Measurements from ENCODE around the gene CAND1. TPM values are rescaled to one million over a fixed set of nuclear protein-coding genes. Genes with fewer than 3 reads are reported as not detected.

Gene CAND1
- total RNA-seq, 1 donor from 2014 or later: 166 TPM

DNA sequence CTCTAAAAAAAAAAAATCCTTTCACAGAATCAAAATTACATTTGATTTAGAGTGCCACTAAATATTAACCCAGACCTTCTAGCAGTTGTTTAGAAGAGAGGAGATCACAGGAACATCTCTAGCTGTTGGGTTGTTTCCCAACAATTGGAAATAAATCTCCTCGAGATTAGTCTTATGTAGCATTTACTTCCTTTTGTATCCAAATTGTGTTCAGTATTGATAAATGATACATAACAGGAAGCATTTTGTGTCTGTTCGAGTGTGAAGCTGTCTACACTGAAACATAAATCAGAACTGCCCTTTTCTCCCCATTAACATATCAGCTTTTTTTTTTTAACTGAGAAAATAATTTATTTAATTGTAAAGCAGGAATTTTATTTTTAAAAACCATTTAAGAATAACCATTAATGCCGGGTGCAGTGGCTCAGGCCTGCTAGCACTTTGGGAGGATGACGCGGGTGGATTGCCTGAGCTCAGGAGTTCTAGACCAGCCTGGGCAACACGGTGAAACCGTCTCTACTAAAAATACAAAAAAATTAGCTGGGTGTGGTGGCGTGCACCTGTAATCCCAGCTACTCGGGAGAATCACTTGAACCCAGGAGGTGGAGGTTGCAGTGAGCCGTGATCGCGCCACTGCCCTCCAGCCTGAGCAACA, 14.7 kb upstream of the CAND1 start:
- H3K27me3 Mint-ChIP-seq (ENCODE audit: low read depth): peaks cover 2% of the 10 kb centered on the region
- H3K4me1 Mint-ChIP-seq (ENCODE audit: low read depth): no peaks in the 10 kb centered on the region
- H3K4me3 Mint-ChIP-seq (ENCODE audit: unreplicated experiment): no peak overlapping the region
- DNase-seq (ENCODE audit: low spot score): no peak
- no peak for TF ChIP-seq CTCF (IDR thresholded peaks at IDR 0.05)
- H3K36me3 Mint-ChIP-seq (ENCODE audit: low read depth): no peaks in the 10 kb centered on the region
- no peaks in the 10 kb centered on the region for H3K9me3 Mint-ChIP-seq (ENCODE audit: low read depth)
- no peak overlapping the region for H3K27ac Mint-ChIP-seq (ENCODE audit: unreplicated experiment)

DNA sequence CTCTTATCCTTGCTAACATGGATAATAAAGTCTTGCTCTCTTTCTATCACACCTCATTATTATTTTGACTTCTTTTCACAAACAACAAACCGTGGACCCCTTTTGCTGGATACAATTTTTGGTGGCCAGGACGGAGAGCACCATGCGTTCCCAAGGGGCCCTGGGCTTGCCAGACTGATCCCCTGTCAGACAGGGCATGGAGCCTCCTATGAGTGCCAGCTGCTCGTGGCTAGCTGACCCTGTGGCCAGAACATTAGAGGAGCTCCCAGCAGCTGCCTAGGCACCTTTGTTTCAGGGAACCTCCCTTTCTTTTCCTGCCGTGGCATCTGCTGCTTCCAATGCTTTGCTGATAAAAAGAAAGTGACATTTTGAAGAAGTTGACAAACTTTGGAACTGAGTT, 12.5 kb upstream of the CAND1 start:
- no peak for TF ChIP-seq CTCF (IDR thresholded peaks at IDR 0.05)
- H3K4me3 Mint-ChIP-seq (ENCODE audit: unreplicated experiment): no peak overlapping the region
- H3K4me1 Mint-ChIP-seq (ENCODE audit: low read depth): no peaks in the 10 kb centered on the region
- no peaks in the 10 kb centered on the region for H3K27me3 Mint-ChIP-seq (ENCODE audit: low read depth)
- H3K27ac Mint-ChIP-seq (ENCODE audit: unreplicated experiment): no peak overlapping the region
- H3K36me3 Mint-ChIP-seq (ENCODE audit: low read depth): no peaks in the 10 kb centered on the region
- no peaks in the 10 kb centered on the region for H3K9me3 Mint-ChIP-seq (ENCODE audit: low read depth)
- no peak for DNase-seq (ENCODE audit: low spot score)

GRCh38 chr12:67263471-67263870, 5.7 kb upstream of the CAND1 start:
- no peak overlapping the region for H3K4me3 Mint-ChIP-seq (ENCODE audit: unreplicated experiment)
- no peak for DNase-seq (ENCODE audit: low spot score)
- H3K4me1 Mint-ChIP-seq (ENCODE audit: low read depth): peaks cover 9% of the 10 kb centered on the region
- TF ChIP-seq CTCF (IDR thresholded peaks at IDR 0.05): no peak
- H3K27ac Mint-ChIP-seq (ENCODE audit: unreplicated experiment): no peak overlapping the region
- H3K9me3 Mint-ChIP-seq (ENCODE audit: low read depth): peaks cover 6% of the 10 kb centered on the region
- H3K36me3 Mint-ChIP-seq (ENCODE audit: low read depth): peaks cover 2% of the 10 kb centered on the region
- no peaks in the 10 kb centered on the region for H3K27me3 Mint-ChIP-seq (ENCODE audit: low read depth)

DNA sequence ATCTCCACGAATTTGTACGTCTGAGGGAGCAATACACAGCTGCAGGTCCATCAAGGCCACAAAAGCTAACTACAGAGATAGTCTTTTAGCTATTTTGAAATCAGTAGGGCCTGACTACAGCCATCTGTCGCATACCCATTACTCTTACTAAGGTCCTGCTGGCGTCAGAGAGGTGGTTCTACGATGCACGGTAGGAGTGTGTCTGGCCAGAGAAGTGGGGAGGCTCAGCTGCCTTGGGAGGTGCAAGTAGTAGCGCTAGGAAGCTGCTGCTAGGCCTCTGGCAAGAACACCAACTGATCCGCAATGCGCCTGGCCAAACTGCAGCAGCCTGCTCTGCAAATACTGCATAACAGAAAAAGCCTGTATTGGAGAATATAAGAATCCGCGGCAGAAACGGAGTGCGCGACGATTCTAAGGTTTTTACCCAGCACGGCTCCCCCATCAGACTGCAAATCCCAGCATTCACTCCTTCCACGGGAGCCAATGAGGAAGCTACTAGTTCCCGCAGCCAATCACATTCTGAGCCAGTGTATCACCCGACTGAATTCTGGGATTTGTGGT, 743 bp upstream of the CAND1 start:
- no peaks in the 10 kb centered on the region for H3K27me3 Mint-ChIP-seq (ENCODE audit: low read depth)
- peaks cover 6% of the 10 kb centered on the region for H3K9me3 Mint-ChIP-seq (ENCODE audit: low read depth)
- no peak for TF ChIP-seq CTCF (IDR thresholded peaks at IDR 0.05)
- DNase-seq (ENCODE audit: low spot score): no peak
- peaks cover 36% of the 10 kb centered on the region for H3K4me1 Mint-ChIP-seq (ENCODE audit: low read depth)
- H3K36me3 Mint-ChIP-seq (ENCODE audit: low read depth): peaks cover 2% of the 10 kb centered on the region
- H3K4me3 Mint-ChIP-seq (ENCODE audit: unreplicated experiment): peak overlapping the region; percentile 85
- H3K27ac Mint-ChIP-seq (ENCODE audit: unreplicated experiment): peak overlapping the region; percentile 100

DNA sequence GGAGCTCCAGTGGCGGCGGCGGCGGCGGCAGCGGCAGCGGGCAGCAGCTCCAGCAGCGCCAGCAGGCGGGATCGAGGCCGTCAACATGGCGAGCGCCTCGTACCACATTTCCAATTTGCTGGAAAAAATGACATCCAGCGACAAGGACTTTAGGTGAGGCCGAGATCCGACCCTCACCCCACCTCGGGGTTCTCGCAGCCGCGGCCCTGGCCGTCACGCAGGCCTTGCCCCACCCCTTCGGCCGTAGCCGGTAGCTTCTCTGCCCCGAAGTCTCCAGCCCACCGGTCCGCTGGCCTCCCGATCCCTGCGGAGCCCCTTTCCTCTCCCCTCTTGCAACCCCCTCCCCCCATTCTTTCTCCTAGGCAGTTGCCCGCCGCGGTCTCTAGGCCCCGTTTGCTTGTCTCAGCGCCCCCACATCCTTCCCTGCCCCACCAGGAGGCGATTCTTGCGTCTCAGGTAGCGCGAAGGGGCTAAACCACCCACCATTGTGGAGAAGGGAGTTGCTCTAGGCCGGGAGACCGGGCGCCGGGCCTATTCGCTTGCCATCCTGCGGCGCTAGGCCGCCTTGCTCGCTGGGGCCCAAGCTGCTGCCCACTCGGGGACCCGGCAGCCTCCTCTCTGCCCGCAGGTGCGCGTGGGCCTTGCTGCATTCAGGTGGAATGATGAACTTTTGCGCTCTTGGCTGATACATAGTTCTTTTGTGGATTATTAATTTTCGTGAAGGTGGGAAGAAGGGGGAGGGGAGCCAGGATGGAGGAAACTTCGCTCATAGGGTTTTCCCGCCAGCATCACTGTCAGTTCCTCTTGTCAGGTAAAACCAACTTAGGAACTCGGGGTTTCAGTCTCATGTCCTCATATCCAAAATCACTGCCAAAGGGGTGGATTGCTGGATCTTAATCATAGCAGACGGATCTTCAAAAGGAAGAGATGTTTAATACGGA, 745 bp downstream of the CAND1 start:
- peak overlapping the region; percentile 100 for H3K27ac Mint-ChIP-seq (ENCODE audit: unreplicated experiment)
- peak; percentile 46 for TF ChIP-seq CTCF (IDR thresholded peaks at IDR 0.05)
- DNase-seq (ENCODE audit: low spot score): no peak
- peaks cover 46% of the 10 kb centered on the region for H3K4me1 Mint-ChIP-seq (ENCODE audit: low read depth)
- H3K9me3 Mint-ChIP-seq (ENCODE audit: low read depth): peaks cover 4% of the 10 kb centered on the region
- no peaks in the 10 kb centered on the region for H3K27me3 Mint-ChIP-seq (ENCODE audit: low read depth)
- peaks cover 2% of the 10 kb centered on the region for H3K36me3 Mint-ChIP-seq (ENCODE audit: low read depth)
- H3K4me3 Mint-ChIP-seq (ENCODE audit: unreplicated experiment): peak overlapping the region; percentile 85

Data from chondrocyte (in vitro differentiated cells).